ENCODE results near the gene CPXM1.
A peak's percentile ranks its signal among the peaks of the same experiment; 100 is the strongest.

CPXM1 gene

DNA sequence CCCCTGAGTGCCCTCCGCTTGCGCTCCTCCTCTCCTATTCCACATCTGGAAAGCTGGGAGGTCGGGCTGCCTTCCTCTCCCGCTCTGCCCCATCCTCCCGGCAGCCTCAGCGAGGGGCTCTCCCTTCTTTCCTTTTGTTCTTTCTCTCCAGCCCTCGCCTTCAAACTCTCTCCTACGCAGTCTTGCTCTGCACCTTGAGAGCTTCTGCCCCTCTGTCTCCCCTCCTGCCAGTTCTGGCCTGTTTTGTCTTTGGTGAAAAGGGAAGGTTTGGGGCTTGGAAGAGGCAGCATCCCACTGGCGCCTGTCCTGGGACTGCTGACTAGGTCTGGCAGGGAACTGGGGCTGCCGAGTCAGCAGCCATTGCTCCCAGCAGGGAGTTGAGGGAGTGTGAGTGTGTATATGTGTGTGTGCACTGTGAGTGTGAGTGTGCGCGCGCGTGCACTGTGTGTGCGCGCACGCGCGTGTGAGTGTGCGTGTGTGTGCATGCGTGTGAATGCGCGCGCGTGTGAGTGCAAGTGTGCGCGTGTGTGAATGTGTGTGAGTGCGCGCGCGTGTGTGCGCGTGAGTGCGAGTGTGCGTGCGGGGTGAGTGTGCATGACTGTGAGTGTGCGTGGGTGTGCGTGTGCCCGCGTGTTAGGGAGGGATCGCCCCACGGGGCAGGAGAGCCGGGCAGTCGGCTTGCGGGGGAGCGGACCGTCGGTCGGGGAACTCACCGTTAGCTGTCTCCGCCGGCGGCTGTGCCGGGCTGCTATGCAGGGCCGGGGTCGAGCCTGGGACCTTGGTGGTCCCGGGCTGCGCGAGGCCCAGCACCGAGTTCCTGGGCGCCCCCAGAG lies 523 bp downstream of the CPXM1 start:
- DNase-seq (ENCODE audit: low read depth), result no peak
- TF ChIP-seq, protein P1, sequence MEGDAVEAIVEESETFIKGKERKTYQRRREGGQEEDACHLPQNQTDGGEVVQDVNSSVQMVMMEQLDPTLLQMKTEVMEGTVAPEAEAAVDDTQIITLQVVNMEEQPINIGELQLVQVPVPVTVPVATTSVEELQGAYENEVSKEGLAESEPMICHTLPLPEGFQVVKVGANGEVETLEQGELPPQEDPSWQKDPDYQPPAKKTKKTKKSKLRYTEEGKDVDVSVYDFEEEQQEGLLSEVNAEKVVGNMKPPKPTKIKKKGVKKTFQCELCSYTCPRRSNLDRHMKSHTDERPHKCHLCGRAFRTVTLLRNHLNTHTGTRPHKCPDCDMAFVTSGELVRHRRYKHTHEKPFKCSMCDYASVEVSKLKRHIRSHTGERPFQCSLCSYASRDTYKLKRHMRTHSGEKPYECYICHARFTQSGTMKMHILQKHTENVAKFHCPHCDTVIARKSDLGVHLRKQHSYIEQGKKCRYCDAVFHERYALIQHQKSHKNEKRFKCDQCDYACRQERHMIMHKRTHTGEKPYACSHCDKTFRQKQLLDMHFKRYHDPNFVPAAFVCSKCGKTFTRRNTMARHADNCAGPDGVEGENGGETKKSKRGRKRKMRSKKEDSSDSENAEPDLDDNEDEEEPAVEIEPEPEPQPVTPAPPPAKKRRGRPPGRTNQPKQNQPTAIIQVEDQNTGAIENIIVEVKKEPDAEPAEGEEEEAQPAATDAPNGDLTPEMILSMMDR (conservative IDR thresholded peaks at IDR 0.05; ENCODE audit: low read depth, low read length), result no peak
- H3K4me3 ChIP-seq (ENCODE audit: low read length), result peak overlapping the region; percentile 37

GRCh38 chr20:2799271-2799670 lies 1.2 kb downstream of the CPXM1 start:
- no peak overlapping the region for H3K4me3 ChIP-seq (ENCODE audit: low read length)
- TF ChIP-seq, protein P1 (conservative IDR thresholded peaks at IDR 0.05; ENCODE audit: low read depth, low read length), result no peak

GRCh38 chr20:2798814-2799213 lies 1.6 kb downstream of the CPXM1 start:
- no peak overlapping the region for H3K4me3 ChIP-seq (ENCODE audit: low read length)
- DNase-seq (ENCODE audit: low read depth), result no peak

More at GRCh38 chr20:2799271-2799670, 1.2 kb downstream of the CPXM1 start:
- no peak for DNase-seq (ENCODE audit: low read depth)

GRCh38 chr20:2798095-2798805 lies 2.2 kb downstream of the CPXM1 start:
- TF ChIP-seq, protein P1 (conservative IDR thresholded peaks at IDR 0.05; ENCODE audit: low read depth, low read length), result no peak
- no peak for DNase-seq (ENCODE audit: low read depth)

More at GRCh38 chr20:2798814-2799213, 1.6 kb downstream of the CPXM1 start:
- TF ChIP-seq, protein P1 (conservative IDR thresholded peaks at IDR 0.05; ENCODE audit: low read depth, low read length), result no peak

DNA sequence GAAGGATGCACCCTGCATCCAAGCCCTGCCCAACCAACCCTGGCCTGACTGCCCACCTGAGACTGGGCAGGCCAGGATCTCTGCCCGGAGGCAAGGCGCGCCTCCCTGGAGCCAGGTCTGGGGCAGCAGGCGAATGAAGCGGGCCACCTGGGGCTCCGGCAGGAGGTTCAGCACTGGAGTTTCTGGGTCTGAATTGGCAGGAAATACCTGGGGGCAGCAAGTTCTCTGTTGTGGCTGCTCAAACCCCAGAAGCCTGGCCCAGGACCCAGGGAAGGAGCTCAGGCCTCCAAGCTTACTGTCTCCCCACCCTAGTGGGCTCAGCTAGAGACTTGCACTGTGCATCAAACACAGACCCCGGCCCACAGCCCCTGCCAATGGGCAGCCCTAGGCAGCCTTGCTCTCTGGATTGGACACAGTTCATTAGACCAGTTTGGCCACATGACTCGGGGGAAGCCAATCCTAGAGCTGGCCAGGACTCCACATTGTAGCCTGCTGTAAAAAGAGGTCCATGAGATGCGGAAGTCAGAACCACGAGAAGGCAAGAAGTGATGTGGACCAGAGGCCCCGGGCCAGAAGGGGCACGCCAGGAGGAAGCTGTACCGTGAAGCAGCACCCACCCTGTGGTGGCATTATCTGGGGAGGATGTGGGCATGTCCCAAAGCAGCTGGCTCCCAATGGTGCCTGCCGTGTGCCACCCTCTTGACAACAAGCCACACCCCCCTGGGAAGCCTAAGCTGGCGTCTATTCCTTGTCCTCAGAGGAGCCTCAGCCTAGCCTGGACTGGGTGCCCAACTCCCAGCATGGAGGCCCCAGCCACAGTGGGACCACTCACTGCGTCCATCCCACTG lies 3.1 kb downstream of the CPXM1 start:
- TF ChIP-seq, protein P1 (conservative IDR thresholded peaks at IDR 0.05; ENCODE audit: low read depth, low read length), result no peak
- H3K4me3 ChIP-seq (ENCODE audit: low read length), result no peak overlapping the region

More at GRCh38 chr20:2798095-2798805, 2.2 kb downstream of the CPXM1 start:
- no peak overlapping the region for H3K4me3 ChIP-seq (ENCODE audit: low read length)

DNA sequence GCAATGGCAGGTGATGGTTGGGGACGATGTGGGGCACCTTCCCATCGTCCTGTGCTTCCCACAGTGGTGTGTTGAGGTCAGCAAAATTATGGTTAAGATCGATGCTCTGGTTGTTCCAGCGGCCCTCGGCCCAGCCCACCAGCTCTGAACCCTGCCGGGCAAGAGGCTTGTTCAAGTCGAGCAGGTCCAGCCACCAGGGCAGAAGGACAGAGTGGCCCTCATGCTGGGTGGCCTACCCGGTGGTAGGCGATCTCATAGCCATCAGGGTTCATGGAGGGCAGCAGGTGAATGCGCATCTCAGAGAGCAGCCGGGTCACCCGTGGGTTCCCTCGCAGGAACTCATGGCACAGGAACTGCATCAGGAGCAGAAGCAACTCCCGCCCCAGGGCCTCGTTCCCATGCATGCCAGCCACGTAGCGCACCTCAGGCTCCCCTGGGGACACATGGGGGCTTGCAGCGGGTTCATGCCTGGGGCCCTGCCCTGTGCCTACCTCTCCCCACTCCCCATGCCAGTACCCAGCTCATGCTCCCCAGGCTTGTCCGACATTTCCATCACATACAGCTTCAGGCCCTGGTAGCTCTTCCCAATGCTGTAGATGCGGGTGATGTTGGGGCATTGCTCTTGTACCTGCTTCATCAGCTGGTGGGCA lies 4.3 kb downstream of the CPXM1 start:
- TF ChIP-seq, protein P1 (conservative IDR thresholded peaks at IDR 0.05; ENCODE audit: low read depth, low read length), result no peak

More for the DNA sequence above, 3.1 kb downstream of the CPXM1 start:
- no peak for DNase-seq (ENCODE audit: low read depth)

More for the DNA sequence above, 4.3 kb downstream of the CPXM1 start:
- no peak for DNase-seq (ENCODE audit: low read depth)
- H3K4me3 ChIP-seq (ENCODE audit: low read length), result no peak overlapping the region
